Femur (tissue), 1 donor: ENCODE measurements around the gene EIF4E3.

ENCODE experiments used
- DNase-seq: peaks from one replicate; pipeline ENCODE4 v3.0.0-alpha.2; 2017

The EIF4E3 gene

DNA sequence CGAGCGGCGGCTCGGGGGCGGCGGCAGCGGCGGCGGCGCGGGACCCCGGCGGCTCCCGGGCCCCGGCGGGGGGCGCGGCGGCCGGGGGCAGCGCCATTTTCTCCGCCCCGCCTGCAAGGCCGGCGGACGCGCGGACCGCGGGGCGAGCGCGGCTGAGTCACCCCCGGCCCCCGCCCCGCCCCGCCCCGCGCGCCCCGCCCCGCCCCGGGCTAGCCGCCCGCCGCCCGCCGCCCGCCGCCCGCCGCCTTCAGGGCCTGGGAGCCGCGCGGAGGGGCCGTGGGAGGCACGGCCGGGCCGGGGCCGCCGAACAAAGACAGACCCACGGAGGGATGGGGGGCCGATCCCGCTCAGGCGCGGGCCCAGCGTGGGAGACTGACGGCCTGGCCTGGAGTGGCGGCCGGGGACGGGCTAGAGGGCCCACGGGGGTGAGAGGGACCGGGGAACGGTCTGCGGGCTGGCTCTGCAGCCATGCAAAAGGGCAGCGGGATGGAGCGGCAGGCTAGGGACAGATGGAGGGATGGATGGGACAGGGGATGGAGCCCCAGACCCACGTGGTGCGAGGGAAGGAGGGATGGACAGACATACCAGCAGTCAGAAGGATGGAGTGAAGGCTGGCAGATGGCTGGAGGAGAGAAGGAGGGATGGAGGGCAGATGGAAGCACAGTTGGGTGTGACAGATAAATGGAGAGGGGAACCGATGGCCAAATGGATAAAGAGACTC lies at the start of gene EIF4E3:
Gene EIF4E3, minus strand, starts transcription at position 132 of the 721 bp plus-strand sequence. Its CDS starts 35 bp downstream, at position 97.
- DNase-seq = peak; percentile 30

DNA sequence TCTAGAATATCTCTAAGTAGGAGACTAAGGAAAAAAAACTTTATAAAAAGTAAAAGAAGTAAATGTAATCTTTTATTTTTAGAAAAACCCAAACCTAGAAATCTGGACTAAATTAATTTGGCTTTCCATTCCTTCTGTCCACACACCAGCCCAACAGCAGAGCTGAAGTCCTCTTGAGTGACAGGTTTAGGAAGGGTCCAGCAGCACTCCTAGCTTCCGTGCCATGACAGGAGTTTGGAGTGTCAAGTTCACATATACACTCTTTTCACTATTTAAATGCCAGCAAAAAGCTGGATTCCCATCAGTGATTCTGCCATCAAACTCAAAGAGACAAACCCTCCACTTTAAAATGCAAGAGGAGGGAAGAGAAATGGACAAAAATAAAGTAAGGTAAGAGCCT lies 46.7 kb upstream of the EIF4E3 start:
- DNase-seq = no peak

DNA sequence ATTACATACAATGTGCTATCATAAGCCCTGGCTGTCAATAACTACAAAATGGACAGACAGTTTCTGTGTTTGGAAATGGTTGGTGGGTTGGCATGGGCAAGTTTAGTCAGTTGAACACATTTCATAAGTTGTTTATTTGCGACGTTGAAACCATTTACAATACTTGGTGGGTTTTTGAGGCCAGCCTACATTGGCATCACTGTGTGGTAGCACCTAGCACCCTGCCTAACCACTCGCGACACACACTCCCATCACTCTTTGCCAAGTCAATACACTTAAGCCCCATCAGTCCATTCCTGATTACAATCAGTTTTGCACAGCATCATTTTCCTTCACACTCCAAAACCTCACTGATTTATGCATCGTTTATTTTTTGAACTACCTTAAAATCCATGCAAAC lies 45.9 kb upstream of the EIF4E3 start:
- no peak for DNase-seq

DNA sequence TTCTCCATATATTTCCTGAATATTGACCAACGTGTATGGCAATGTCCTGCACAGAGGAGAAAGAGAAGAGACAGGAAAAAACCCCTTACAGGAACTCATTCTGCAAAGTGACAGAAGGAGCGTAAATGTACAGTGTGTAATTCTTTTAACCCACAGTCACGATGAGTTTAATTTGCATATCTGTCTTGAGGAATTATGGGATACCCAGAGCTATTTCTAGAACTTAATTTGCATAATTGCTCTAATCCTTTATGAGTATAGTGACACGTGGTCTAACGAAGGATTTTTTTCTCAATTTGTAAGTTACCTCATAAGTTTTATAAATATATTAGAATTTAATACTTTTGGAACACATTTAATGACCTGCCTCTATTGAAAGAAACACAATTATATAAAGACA lies 38.2 kb upstream of the EIF4E3 start:
- DNase-seq = no peak

DNA sequence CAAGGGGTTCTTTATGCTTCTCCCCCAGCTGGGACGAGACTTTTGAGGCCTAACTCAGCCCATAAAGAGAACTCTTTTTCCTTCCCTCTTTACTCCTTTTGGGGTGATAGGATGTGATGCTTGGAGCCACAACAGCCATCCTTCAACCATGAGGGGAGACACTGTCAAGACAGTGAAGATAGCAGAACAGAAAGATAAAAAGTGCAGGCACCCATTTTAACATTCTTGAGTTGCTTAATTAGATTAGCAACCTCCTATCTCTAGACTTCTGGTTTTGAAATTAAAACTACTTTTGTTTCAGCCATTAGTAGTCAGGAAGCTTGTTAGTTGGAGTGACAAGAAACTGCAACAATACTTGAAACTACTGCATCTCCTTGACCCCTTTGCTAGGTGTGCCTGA lies 34.9 kb upstream of the EIF4E3 start:
- no peak for DNase-seq

DNA sequence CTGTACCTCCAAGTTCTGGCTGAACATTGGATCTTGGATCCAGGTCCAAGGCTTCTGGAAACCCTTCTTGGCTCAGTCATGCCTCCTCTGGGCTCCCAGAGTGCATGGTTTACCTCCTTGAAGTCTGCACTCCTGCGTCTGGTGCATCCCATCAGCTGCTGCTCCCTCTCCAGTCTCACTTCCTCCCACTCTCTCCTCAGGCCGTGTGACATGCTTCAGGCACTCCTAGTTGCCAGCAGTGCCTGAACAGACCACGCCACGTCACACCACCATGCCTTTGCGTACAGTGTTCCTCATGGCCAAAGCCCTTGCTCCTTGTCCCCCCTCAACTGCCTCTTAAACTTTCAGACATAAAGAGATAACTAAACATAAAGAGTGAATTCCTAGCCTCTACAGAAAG lies 34.2 kb upstream of the EIF4E3 start:
- DNase-seq = no peak

DNA sequence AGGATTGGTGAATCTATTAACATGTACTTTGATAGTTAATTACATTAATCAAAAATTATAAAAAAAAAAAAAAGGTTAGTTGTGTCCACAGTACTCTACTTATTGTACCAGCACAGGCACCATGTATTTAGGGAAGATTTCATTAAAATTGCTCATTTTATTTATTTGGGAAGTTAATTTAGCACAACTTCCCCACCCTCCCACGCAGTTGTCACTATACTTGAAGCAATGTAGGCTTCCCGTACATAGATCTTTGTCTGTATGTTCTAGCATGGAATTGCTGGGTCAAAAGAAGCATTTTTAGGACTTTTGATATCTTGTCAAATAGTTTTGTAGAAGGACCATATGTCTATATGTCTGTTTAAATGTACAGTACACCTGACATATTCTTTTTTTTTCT lies 32.9 kb upstream of the EIF4E3 start:
- no peak for DNase-seq

DNA sequence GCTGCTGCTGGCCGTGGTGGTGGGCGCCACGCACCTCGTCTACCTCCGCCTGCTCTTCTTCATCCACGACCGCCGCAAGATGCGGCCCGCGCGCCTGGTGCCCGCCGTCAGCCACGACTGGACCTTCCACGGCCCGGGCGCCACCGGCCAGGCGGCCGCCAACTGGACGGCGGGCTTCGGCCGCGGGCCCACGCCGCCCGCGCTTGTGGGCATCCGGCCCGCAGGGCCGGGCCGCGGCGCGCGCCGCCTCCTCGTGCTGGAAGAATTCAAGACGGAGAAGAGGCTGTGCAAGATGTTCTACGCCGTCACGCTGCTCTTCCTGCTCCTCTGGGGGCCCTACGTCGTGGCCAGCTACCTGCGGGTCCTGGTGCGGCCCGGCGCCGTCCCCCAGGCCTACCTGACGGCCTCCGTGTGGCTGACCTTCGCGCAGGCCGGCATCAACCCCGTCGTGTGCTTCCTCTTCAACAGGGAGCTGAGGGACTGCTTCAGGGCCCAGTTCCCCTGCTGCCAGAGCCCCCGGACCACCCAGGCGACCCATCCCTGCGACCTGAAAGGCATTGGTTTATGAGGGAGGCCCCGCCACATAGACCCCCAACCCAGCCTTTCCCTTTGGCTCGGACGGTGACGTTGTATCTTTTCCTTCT lies 29.5 kb upstream of the EIF4E3 start:
- DNase-seq = no peak

DNA sequence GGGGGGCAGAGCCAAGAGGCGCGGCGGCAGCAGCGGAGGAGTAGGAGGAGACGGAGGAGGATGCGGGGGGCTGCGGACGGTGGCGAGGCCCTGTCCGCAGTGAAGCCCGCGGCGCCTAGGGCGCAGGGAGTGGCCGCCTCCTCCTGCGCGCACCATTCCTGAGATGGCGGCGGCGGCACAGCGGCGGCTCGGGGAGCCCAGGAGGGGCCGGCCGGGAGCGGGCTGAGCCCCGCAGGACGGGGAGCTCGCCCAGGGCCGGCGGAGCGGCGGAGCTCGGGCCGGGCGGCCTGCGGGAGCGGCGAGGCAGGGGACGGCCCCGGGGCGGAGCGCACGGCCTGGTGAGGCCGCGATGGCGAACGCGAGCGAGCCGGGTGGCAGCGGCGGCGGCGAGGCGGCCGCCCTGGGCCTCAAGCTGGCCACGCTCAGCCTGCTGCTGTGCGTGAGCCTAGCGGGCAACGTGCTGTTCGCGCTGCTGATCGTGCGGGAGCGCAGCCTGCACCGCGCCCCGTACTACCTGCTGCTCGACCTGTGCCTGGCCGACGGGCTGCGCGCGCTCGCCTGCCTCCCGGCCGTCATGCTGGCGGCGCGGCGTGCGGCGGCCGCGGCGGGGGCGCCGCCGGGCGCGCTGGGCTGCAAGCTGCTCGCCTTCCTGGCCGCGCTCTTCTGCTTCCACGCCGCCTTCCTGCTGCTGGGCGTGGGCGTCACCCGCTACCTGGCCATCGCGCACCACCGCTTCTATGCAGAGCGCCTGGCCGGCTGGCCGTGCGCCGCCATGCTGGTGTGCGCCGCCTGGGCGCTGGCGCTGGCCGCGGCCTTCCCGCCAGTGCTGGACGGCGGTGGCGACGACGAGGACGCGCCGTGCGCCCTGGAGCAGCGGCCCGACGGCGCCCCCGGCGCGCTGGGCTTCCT lies 28.8 kb upstream of the EIF4E3 start, which contains the start of gene GPR27:
Gene GPR27, plus strand, starts transcription at position 155 of the 909 bp plus-strand sequence. Its CDS starts 195 bp downstream, at position 350.
- peak; percentile 47 for DNase-seq

DNA sequence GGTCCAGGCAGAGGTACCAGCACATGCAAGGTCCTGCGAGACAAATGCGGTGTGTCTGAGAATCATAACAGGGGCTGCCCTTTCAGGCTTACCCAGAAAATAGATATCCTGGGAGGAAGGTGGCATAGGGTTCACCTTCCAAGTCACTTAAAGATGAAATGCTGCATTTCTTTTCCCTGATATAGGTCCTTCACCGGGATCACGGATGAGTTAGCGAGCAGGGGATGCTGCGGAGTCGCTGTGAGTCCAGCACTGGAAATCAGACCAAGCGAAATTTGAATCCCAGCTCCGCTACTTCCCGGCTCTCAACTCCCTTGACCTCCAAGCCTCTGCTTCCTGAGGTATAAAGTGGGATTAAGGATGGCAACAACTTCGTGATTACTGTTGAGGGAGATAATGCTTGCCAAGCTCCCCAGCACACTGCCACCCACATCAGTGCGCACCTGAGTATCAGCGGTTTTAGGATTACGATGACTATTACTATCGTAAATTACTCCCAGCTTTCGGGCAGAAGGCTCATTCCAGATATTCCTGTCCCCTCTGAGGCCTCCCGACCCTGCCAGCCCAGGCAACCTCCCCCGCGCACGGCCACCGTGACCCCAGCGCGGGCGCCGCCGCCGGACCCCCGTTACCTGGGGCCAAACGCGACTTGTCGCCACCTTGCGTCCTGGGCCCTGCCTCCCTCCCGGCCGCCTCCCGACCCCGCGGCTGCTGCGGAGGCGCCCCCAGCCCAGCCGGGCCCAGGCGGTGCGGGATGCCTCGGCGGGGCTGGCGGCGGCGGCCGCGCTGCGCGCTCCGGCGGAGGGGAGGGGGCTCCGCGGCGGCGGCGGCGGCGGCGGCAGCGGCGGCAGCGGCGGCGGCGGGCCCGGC lies 27.9 kb upstream of the EIF4E3 start:
- no peak for DNase-seq

DNA sequence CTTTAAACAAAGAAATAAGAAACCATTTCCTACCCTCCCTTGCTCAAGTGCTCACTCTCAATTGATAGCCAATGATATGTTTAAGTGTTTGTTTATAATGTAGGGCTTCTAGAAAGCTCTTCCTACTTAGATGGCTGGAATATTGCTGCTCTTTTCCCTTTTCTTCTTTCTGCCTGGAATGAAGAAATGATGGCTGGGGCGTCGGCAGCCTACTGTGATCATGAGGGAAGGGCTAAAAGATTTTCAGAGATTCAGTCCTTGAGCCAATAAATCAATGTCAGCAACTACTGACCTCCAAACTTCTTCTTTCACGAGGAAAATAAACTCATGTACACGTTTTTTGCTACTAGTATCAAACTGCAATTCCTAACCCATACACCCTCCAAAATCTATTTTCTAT lies 26.4 kb upstream of the EIF4E3 start:
- no peak for DNase-seq

DNA sequence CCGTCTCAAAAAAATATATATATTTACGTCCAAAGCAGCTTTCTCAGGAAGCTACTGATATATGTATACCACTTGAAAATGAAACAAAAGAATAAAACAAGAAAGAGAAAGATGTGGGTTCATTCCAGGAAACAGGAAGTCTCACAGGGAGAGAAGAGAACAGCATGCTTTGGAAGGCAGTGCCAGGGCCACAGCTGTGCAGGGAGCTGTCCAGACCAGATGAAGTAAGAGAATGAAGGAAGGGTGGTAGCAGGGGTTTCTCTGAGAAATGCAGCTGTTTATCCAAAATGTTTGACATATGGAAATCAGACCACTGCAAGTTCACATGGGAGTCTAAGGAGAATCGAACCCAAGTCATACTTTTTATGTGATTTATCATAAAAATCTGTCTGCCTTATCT lies 19.5 kb upstream of the EIF4E3 start:
- no peak for DNase-seq

DNA sequence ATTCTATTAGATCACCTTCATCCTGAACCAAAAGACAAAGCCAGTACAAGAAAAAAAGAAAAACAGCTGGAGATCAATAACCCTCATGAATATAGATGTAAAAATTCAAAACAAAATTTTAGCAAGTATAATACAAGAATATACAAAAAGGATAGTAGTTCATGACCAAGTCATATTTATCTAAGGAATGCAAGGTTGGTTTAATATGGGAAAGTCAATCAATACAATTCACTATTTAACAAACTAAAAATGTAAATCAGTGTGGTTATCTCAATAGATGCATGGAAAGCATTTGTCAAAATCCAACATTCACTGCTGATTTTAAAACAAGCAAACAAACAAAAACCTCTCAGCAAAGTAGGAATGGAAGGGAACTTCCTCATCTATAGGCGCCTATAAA lies 17.4 kb upstream of the EIF4E3 start:
- no peak for DNase-seq

DNA sequence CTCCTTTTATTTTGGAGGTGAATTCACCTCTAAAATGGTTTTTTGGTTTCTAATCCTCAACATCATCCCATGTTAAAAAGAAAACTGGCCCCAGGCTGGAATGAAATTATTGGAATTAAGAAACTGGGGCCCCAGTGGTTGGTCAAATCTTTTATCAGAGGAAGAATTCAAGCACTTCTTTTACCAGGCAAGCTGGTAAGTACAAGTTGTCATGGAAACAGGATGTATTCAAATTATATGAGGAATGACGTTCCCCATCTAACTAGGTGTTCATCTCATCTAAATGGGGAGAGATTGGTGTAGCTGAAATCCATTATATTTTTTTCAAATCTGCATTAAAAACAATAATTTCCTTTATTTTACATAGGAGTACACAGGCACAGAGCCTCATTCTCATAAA lies 9.7 kb upstream of the EIF4E3 start:
- no peak for DNase-seq

DNA sequence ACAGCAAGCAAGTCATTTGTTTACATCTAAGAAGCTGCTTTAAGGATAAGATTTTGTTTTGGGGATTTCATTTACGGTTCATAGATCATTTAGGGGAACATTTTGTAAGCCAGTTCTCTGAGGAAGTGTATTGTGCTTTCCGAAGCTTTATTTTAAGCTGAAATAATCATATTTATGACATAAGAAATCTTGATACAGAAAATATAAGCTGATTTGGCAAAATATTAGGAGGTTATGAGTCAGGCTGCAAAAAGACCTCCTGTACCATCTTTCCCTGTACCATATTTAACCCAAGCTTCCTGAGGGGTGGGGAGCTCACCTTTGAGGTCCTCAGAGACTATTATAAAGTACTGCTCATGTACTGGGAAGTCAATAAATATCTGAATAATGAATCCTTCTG lies 8.1 kb upstream of the EIF4E3 start:
- DNase-seq = no peak

DNA sequence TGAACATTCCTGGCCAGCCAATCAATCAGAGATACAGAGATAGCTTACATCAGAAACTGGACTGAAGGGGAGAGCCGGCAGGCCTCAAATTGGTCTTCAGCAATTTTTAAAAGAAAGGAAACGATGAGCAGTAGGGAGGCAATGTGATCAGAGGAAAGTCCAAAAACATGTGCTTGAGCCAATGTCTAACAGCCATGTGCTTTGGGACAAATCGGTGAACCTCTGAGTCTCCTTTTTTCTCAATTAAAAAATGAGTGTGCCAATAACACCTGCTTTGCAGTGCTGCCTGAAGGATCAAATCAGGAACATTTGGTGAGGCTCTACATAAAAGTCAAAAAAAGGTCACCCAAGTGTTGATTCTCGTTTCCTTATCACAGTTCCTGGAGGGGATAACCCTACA lies 7.4 kb upstream of the EIF4E3 start:
- DNase-seq = no peak

DNA sequence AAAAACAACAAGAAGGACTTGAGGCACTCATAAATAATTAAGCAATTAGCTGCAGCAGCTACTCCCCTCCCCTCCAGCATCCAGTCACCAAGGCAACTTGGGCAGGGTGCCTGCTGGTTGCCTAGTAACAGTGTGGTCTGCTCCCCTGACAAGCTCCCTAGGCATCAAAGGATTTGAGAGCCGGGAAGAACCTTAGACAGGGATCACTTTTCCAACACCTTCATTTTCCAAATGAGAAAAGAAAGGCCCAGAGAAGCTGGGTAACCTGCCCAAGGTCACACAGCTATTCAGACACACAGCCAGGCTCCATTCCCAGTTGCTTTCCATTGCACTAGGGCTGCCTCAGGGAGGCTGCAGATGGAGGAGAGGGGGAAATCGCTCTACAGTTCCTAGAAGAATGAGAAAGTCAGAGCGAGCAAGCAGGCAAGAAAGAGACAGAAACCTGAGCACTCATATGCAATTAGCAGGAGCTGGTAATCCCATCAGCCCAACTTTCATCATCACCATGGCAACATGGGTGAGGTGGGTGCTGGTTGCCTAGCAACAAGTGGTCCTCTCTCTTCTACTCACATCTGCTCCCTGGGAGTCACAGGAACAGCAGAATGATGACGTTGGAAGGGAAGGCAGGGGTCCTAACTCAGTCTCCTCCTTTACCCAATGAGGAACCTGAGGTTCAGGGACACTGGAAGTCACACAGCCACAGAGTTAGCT lies 3.6 kb upstream of the EIF4E3 start:
- DNase-seq = peak; percentile 33

DNA sequence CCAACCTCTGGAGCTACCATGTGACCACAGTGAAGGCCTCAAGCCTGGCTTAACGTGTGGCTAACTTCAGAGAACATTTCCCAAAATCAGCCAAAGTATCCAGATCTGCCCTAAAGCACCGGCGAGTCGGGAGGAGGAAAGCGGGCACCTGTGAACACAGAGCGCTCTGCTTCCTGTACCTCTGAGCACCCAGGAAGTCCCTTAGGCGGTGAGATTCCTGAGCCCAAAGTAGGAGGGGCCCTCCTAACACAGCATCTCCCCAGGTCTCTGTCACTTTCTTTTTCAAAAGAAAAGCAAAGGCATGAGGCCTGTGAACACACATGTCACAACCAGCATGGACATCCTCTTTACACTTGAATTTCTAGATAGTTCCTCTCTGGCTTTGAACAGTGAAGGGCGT lies 944 bp upstream of the EIF4E3 start:
- no peak for DNase-seq

DNA sequence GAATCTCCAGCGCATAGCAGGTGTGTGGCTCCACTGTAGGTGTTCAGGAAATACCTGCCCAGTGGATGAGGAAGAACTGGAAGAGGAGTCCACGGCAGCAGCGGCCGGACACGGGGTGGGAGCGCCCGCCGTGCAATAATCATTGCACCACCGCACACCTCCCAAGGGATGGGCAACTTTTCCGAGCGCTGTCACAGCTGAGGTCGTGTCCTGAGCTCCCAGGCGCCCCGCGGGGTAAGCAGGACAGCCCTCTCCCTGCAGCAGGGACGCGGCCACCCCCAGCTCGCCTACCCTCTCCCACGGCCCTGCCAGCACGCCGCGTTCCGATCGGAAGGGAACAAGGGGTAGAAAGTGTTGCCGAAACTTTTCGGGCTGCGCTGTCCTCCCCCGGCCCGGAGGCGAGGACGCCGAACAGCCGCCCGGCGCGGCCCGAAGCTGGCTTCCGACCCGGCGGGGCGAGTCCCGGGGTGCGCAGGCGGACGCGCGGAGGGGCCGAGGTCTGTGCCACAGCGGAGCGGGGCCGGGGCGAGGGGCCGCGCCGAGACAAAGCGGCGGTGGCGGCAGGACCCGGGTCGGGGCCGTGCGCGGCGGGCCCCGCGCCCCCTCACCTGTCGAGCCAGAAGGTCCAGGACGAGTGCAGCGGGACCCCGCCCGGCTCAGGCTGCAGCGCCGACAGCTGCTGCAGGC lies 475 bp downstream of the EIF4E3 start:
- DNase-seq = peak; percentile 48

DNA sequence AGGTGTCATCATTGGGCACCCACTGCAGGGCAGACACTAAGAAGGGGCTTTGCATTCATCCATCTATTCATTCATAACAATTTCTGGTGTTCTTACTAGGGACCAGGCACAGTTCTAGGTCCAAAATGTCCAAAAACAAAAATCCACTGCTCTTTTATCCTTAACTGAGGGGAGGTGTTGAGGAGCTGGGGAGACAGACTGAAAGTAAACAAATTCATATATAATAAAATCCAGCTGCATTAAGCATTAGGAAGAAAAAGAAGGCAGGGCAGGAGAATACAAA lies 1.1 kb downstream of the EIF4E3 start:
- no peak for DNase-seq

DNA sequence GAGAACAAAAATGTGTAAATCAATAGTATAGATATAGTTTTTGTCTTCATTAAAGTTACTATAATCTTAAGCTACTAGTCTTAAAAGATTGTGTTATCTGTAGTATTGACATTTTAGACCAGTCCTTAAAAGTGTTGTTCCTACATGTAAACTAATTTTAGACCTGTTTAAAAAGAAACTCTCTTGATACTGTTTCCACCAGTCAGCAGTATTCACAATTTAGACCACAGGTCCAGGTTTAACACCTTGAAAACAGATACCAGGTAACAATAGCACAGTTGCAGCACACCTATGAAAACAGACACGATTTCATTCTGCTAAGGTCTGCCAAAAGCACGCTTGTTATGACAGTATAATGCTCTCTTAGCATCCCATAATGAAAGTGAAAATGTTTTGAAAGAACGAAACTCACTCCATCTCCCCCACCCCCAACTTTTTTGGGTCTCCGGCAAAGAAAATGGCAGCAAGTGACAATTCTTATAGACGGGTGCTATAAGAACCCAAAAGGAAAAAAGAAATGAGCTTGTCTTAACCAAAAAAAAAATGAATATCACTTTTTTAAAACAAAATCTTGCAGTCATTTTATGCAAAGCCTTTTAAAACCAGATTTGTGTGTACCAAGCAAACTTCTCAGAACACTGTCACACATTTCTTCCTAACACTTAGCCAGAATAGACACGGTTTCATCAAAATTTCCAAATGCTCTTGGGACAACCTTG lies 1.6 kb downstream of the EIF4E3 start:
- DNase-seq = no peak
